Skin of body (tissue), 2 donors: ENCODE data around the gene LYZL6. TPM values are rescaled to one million over a fixed set of nuclear protein-coding genes. Genes with fewer than 3 reads are reported as not detected.

Experiments used
- DNase-seq: peaks from one replicate; lab custom pipeline; 2025; lab: John Stamatoyannopoulos, UW
- total RNA-seq: library from RNA; depleted of rRNA; stranded (reverse); fragments of >200 nt; gene quantifications from one replicate; pipeline ENCODE4 v1.2.3, GENCODE V29; 2014

The LYZL6 gene
- not detected for total RNA-seq

GRCh38 chr17:35943537-35943936 is at the start of gene LYZL6:
Gene LYZL6 (minus strand): TSS chr17:35943713. CDS start chr17:35939356, 4,357 bp downstream.
- no peak for DNase-seq

GRCh38 chr17:35991075-35991474 is 47.6 kb upstream of the LYZL6 start:
- no peak for DNase-seq

- DNase-seq, result peak; percentile 4
Measured at GRCh38 chr17:35988164-35988563, 44.7 kb upstream of the LYZL6 start.

- DNase-seq, result no peak
Measured at GRCh38 chr17:35986643-35987042, 43.1 kb upstream of the LYZL6 start, which contains the start of gene CCL14. Gene CCL14 (minus strand): TSS chr17:35986729. CDS start chr17:35986649, 80 bp downstream.

- no peak for DNase-seq
Measured at GRCh38 chr17:35984140-35984539, 40.6 kb upstream of the LYZL6 start.

GRCh38 chr17:35982409-35983191 is 39.1 kb upstream of the LYZL6 start:
- no peak for DNase-seq

GRCh38 chr17:35981908-35982330 is 38.4 kb upstream of the LYZL6 start:
- DNase-seq, result no peak

- no peak for DNase-seq
Measured at GRCh38 chr17:35981246-35981645, 37.7 kb upstream of the LYZL6 start, which contains the start of gene CCL16. Gene CCL16 (minus strand): TSS chr17:35981497. CDS start chr17:35981420, 77 bp downstream.

- DNase-seq, result no peak
Measured at GRCh38 chr17:35978346-35978745, 34.8 kb upstream of the LYZL6 start.

- no peak for DNase-seq
Measured at GRCh38 chr17:35977509-35977908, 34.0 kb upstream of the LYZL6 start.

- DNase-seq, result no peak
Measured at GRCh38 chr17:35973333-35974260, 30.1 kb upstream of the LYZL6 start.

- DNase-seq, result no peak
Measured at GRCh38 chr17:35972945-35973332, 29.4 kb upstream of the LYZL6 start.

- no peak for DNase-seq
Measured at GRCh38 chr17:35972535-35972934, 29.0 kb upstream of the LYZL6 start.

- DNase-seq, result no peak
Measured at GRCh38 chr17:35972066-35972465, 28.6 kb upstream of the LYZL6 start.

GRCh38 chr17:35969558-35970380 is 26.3 kb upstream of the LYZL6 start:
- peak; percentile 67 for DNase-seq

- DNase-seq, result no peak
Measured at GRCh38 chr17:35968520-35969054, 25.1 kb upstream of the LYZL6 start.

- no peak for DNase-seq
Measured at GRCh38 chr17:35965272-35965671, 21.8 kb upstream of the LYZL6 start.

GRCh38 chr17:35963663-35964062 is 20.1 kb upstream of the LYZL6 start:
- DNase-seq, result no peak

GRCh38 chr17:35953720-35954119 is 10.2 kb upstream of the LYZL6 start:
- no peak for DNase-seq

- DNase-seq, result no peak
Measured at GRCh38 chr17:35949401-35949800, 5.9 kb upstream of the LYZL6 start.

GRCh38 chr17:35948092-35948491 is 4.6 kb upstream of the LYZL6 start:
- no peak for DNase-seq
